ENCODE measurements around the gene SDHB.

The SDHB gene

GRCh38 chr1:17011092-17011438 lies 42.8 kb downstream of the SDHB start:
- no peak for DNase-seq

GRCh38 chr1:17009706-17010105 lies 44.1 kb downstream of the SDHB start:
- peak; percentile 87 for DNase-seq

GRCh38 chr1:17008208-17008855 lies 45.5 kb downstream of the SDHB start:
- DNase-seq, result no peak

- DNase-seq, result no peak
These were observed 46.7 kb downstream of the SDHB start for GRCh38 chr1:17007121-17007520.

DNA sequence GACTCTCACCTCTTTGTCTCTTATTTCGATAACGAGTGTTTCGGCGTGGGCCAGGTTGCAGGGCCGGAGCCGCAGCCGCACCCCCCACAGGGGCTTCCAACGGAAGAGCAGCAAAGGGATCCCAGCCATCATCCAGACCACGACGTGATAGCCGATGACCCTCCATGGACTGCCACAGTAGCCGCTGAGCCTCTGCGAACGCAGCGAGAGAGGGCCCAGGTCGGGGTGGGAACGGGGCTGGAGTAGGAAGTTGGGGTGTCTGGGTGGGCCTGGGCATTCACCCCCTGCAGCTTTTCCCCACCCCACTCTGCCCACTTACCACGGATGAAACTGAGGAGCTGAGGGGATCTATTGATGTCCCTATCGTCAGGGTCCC lies 48.5 kb downstream of the SDHB start:
- no peak for DNase-seq

DNA sequence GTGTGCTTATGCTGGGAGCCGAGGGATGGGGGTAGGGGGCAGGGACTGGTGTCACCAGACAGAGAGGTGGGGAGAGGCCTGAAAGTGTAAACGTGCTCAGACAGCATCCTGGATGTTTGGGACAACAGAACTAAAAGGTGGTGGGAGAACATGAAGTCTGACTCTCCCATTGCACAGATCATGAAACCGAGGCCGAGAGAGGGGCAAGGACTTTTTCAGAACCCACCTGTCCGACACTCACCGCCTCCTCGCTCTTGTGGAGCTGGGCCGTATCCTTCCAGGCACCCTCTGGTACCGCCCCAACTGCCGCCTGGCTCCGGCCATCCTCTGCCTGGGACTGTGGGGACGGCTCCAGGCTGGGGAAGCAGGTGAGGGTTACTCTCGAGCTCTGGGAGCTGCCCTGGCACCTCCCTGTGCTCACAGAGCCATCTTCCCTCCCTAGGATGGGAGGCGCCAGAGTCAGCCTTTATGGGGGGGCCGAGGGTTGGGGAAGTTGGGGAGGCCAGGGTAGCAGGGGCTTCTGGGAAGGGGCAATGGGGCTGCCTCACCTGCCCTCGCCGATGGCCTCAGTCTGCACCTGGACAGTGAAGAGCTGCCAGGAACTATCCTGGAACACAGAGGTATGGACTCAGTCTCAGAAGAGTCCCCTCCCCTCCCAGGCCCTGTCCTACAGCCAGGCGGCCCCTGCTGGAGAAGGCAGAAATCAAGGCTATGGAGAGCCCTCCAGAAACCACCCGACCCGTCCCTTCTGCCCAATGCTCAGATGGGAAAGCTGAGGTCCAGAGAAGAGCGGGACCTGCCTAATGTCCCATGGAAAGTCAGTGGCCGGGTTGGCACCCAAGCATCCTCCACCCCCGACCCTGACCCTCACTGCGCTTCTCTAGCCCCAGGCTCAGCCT lies 49.1 kb downstream of the SDHB start:
- DNase-seq, result no peak

DNA sequence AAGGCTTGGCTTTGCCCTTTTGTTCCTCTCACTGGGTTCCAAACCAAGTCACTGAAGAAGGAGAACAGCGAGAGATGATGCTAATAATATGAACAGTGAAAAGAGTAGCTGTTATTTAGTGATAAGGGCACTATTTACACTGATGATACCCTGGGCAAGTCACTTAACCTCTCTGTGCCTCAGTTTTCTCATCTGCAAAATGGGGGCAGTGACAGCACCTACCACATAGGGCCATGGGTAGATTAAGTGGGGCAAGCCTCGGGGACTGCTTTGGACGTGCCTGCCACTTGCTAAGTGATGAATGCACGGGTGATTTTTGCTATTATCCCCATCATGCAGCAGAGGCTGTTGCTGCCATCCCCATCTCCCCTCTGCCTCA lies 51.3 kb downstream of the SDHB start:
- no peak for DNase-seq

- DNase-seq, result no peak
These were observed 51.9 kb downstream of the SDHB start for GRCh38 chr1:17001760-17002523.

DNA sequence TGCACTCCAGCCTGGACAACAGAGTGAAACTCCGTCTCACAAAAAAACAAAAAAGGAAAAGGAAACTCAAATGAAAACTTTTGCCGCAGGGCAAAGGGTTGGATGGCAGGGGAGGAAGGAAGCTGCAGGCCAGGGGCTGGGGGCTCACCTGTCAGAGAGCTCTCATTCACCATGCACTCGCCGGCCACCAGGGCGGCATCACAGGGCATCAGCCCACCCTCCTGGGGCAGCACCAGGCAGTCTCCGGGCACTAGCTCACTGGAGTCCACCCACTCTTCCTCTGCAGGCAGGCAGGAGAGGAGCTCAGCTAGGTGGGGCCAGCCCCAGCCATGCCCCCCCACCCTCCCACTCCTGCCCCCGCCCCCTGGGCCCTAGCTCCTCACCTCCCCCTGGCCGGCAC lies 54.0 kb downstream of the SDHB start:
- no peak for DNase-seq

DNA sequence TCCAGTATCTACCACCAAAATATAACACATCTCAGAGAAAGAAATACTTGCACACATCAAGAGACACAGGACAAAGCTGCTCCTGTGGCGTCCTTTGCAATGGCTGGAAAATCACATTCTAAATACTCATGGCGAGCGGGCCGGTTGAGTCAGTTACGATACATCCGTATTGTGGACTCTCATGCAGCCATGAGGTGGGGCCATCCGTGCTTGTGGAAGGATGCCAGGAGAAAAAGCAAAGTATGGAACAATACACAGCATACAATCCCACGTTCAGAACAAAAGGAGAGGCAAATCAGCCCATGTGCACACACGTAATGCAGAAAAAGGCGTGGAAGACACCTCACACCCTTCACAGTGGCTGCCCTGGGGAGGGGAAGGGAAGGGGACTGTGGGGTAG lies 55.2 kb downstream of the SDHB start:
- no peak for DNase-seq

GRCh38 chr1:16996845-16997244 lies 57.0 kb downstream of the SDHB start:
- no peak for DNase-seq

DNA sequence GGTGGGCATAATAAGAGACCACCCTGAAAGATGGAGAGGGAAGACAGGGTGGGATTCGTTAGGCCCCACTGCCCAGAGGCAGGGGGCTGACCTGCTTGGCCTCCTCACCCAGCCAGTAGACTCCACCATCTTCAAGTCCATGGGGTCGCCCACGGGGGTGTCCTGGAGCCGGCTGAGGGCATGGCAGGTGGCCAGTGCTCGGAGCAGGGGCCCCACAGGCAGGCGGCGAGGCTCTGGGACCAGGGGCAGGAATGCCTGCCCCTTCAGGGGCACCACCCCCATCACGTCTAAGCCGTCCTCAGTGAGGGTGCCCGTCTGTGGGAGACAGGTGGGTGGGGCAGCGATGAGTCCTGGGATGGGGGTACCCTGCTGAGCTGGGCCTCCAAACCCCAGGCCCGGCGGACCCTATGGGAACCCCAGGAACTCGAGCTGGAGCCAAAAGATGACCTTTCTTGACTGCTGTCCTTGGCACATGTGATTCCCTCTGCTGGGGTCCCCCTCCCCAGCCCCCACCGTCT lies 60.3 kb downstream of the SDHB start:
- DNase-seq, result no peak

DNA sequence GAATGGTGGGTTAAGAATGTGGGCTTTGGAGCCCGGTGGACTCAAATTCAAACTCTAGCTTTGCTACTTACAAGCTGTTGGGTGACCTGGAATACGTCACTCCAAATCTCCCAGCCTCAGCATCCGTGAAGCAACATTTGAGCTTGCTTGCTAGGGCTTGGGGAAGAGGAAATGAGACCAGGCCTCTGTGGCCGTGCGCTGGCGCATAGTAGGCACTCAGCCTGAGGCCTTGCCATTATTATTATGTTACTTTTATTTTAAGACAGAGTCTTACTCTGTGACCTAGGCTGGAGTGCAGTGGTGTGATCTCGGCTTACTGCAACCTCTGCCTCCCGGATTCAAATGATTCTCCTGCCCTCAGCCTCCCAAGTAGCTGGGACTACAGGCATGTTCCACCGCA lies 61.2 kb downstream of the SDHB start:
- no peak for DNase-seq

DNA sequence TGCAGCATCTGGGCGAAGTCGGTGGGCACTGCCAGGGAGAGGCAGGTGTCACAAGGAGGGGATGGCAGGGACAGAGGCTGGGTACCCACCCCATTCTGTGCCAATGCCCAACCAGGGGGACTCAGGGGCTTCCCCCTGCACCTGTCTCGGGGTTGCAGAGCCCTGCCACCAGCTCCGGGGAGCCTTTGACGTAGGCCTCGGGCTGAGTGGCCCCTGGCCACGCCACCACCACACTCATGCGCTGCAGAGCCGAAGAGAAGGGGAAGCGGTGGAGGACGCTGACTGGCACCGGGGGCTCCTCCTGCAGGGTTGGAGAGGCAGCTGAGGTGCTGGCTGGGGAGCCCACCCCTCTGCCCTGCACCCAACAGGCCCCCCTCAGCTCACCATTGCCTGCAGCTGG lies 61.7 kb downstream of the SDHB start:
- no peak for DNase-seq

DNA sequence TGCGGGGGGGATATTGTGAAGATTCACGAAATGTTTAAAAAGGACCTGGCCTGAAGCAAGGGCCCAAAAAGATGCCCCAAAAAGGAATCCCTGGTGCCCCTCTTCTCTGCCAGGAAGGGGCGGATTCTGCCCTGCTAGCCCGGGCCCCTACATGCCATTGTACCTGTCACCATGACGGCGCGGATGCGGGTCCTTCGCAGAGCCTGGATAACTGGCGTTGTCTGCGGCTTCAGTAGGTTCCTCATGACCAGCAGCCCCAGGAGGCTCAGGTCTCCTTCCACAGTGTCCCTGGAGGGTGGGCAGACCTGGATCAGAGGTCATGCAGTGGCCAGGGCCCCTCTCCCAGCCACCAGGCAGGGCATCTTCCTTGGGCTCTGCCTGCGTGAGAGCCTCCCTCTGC lies 62.3 kb downstream of the SDHB start:
- no peak for DNase-seq

GRCh38 chr1:16989676-16990391 lies 64.0 kb downstream of the SDHB start:
- no peak for DNase-seq

- no peak for DNase-seq
These were observed 65.6 kb downstream of the SDHB start for GRCh38 chr1:16988210-16988609.

DNA sequence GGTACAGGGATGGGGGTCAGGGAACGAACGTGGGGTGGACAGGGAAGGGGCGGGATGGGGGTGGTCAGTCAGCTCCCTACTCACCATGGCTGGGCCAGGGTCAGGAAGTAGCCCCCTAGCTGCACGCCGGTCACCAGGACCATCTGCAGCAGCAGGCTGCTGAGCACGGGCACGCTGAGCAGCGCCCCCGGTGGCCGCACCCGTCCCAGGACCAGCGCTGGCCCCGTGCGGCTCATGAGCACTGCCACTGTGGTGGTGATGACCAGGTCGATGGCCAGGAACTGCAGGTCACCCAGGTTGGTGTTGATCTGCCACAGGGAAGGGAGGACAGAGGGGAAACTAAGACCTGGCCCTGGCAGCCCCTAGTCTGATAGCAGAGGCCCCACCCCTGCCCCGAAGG lies 66.9 kb downstream of the SDHB start:
- no peak for DNase-seq

- no peak for DNase-seq
These were observed 67.3 kb downstream of the SDHB start for GRCh38 chr1:16986560-16986959.

DNA sequence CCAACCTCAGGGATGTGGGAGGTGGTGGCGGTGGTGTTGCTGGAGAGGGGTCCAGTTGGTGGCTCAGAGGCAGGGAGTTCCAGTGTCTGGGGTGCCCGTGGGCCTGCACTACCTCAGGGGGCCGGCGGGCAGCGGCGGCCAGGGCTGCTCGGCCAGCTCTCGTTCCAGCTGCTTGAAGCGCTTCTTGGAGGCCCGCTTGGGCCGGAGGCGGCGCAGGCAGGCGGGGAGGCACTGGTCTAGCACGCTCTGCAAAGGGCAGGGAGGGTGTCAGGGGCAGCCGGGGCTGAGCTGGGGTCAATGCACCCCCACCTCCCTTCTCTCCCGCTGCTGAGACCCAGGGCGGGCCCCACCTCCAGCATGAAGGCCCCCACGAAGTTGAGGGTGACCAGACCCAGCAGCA lies 67.7 kb downstream of the SDHB start:
- no peak for DNase-seq

- no peak for DNase-seq
These were observed 69.1 kb downstream of the SDHB start for GRCh38 chr1:16984717-16985116.

GRCh38 chr1:16983649-16984048 lies 70.2 kb downstream of the SDHB start:
- no peak for DNase-seq

DNA sequence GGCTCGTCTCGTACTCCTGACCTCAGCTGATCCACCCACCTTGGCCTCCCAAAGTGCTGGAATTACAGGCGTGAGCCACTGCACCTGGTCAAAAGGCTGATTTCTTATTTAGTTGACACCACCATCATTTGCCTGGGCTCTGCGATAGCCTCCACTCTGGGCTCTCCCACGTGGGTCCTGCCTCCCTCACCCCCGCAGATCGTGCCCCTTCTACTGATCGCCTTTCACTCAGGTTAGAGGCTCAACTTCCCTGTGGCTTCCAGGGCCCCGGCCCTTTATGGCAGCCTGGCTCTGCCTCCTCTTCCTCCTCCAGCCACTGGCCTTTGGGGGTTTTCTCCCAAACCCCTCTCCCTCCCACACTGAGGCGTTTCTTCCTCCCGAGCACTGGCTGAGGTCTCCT lies 70.9 kb downstream of the SDHB start:
- no peak for DNase-seq

Measured in GF-D8 (cell line).